Colon (tissue), 2 donors: ENCODE data around the gene DCTN4.

Experiments
- FAIRE-seq: peaks from 2 replicates; lab custom pipeline; 2012; peaks lifted over from hg19 to GRCh38; lab: Jason Lieb, UNC
- donor health status: control.
- donor health status: control.

The DCTN4 gene

DNA sequence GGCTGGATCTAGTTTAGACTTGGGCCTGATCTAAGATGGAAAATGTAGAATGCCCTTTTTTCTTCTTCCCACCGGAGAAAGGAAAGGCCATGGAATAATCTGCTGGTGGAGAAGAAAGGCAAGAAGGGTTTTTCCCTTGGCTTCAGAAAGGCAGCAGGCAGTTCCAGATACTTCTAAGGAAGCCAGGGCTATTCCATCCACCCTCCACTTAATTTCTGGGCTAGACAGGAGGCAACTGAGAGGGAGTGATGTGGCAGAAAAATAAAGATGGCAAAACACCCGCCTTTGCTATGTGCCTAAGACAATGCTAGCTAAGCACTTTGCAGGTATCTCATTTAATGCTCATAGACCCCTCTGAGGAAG lies 87.9 kb downstream of the DCTN4 start:
- no peak for FAIRE-seq

GRCh38 chr5:150670275-150670947 lies 88.4 kb downstream of the DCTN4 start:
- no peak for FAIRE-seq

GRCh38 chr5:150665044-150665443 lies 93.8 kb downstream of the DCTN4 start:
- no peak for FAIRE-seq

DNA sequence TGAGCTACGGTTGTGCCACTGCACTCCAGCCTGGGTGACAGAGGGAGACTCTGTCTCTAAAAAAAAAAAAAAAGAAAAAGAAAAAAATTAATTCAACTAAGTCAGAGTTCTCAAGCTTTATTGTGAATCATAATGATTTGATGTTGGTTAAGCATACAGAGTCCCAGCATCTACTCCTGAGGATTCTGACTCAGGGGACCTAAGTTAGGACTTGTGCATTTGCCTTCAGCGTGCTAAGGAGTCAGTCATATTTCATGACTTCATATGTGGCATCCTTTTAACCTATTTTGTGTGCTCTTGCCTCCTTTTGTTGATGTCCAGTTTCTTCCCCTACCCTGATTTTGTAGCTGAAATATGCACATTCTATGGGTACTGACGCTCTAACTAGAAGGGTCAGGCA lies 94.9 kb downstream of the DCTN4 start:
- FAIRE-seq = no peak

DNA sequence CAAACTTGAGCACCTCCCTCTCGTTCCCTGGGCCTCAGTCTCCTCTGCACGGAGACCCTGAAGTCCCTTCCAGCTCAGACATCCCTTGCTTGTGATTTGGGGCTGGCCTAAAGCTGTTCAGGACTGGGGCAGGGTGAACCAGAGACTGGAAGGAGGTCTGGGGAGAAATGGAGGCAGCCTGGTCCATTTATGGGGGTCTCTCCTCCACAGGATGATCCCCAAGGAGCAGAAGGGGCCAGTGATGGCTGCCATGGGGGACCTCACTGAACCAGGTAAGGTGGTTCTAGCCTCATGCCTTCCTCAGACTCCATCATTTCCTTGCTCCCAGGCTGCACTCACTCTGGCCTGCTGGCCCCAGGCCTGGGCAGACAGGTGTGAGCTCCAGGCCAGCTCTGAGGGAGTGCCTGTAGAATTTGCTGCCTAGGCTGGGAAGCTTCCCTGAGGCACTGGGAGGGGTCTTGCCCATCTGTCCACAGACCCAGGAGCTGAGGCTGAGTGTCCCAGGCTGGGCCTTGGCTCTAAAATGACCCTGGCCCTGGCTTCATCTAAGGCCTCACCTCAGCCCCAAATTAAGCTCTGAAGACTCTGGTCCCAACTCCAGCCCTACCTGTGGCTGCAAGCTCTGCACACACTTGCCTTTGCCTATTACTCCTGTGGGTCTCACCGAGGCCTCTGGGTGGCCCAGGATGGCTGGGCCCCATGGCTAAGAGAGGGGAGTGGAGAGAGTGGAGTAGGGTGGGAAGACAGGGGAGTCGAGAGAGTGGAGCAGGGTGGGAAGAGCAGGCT lies 95.9 kb downstream of the DCTN4 start:
- no peak for FAIRE-seq

DNA sequence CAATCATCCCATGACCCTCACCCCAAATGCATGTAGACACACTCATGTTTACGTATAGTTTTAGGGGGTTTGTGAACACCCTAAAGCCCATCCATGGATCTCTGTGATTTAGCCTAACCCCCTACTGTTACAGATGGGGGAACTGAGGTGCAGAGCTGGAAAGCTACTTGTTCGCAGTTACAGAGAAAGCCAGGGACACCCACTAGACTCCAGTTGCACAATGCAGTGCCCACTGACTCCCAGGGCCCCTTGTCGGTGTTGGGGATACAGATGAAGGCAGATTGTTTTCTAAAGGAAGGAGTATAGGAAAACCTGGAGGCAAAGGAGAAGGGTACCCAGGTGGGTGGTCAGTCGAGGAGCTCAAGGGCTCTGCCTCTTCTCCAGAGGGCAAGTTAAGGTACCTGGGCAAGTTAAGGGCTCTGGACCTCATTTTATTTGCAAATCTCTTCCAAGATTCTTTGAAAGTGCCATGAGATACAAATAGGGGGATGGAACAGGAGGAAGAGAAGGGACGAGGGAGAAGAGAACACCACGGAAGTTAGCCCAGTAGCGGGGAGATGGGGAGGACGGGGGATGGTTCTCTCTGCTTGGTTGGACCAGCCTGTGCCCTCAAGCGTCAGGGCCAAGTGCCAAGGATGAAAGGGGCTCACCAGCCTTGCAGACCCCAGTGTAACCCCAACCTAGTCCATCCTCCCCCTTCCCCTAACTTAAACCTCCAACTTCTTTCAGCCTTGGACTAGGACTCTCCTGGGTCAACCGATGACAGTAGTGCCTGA lies 96.8 kb downstream of the DCTN4 start:
- no peak for FAIRE-seq

DNA sequence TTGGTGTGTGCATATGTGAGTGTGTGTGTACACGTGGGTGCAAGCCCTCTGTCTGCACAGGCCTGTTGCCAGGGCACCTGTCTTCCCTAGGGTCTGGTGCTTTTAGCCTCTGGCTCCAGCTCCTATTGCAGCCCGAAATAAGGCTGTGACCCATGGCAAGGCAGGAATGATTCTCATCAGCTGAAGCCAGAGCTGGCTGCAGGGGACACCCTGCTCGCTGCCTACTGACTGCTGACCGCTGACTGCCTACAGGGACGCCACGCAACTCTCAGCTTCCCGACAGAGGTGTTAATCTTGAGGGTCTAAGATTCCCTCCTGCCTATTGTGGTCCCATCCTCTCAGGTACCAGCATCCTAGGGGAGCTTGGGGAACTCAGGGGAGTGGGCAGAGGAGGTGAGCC lies 97.7 kb downstream of the DCTN4 start, which contains the start of gene MYOZ3:
Gene MYOZ3 (plus strand): TSS at position 166 of the 400 bp plus-strand sequence. CDS start 1,691 bp downstream, outside the sequence.
- no peak for FAIRE-seq

- no peak for FAIRE-seq
Observed at GRCh38 chr5:150660108-150660831, 98.5 kb downstream of the DCTN4 start.

GRCh38 chr5:150659360-150660107 lies 99.3 kb downstream of the DCTN4 start:
- no peak for FAIRE-seq

GRCh38 chr5:150658699-150659265 lies 100.0 kb downstream of the DCTN4 start:
- no peak for FAIRE-seq
